Ishikawa (cell line): ENCODE measurements around the gene SPATA9.

Experiments used
- CEBPB ChIP-seq: IDR thresholded peaks from 2 replicates; pipeline ENCODE4 v1.6.1; 2012
- CREB1 ChIP-seq: IDR thresholded peaks from 2 replicates; pipeline ENCODE4 v1.6.1; 2012; ENCODE audit warnings: low read depth
- EGR1 ChIP-seq: IDR thresholded peaks from 2 replicates; pipeline ENCODE4 v1.6.1; 2012
- EP300 ChIP-seq: IDR thresholded peaks from 2 replicates; pipeline ENCODE4 v1.6.1; 2012; ENCODE audit warnings: borderline replicate concordance
- FOXM1 ChIP-seq: IDR thresholded peaks from 2 replicates; pipeline ENCODE4 v1.6.1; 2012; ENCODE audit warnings: low read depth, borderline replicate concordance
- MAX ChIP-seq: IDR thresholded peaks from 2 replicates; pipeline ENCODE4 v1.6.1; 2012
- NFIC ChIP-seq: IDR thresholded peaks from 2 replicates; pipeline ENCODE4 v1.6.1; 2012
- RAD21 ChIP-seq: IDR thresholded peaks from 2 replicates; pipeline ENCODE4 v1.6.1; 2012; ENCODE audit warnings: low read depth
- REST ChIP-seq: IDR thresholded peaks from 2 replicates; pipeline ENCODE4 v1.6.1; 2012; ENCODE audit warnings: low read depth, mild to moderate bottlenecking
- TAF1 ChIP-seq: IDR thresholded peaks from 2 replicates; pipeline ENCODE4 v1.6.1; 2012; ENCODE audit warnings: low read depth, mild to moderate bottlenecking
- TCF12 ChIP-seq: IDR thresholded peaks from 2 replicates; pipeline ENCODE4 v1.6.1; 2012; ENCODE audit warnings: low read depth
- TEAD4 ChIP-seq: IDR thresholded peaks from 2 replicates; pipeline ENCODE4 v1.6.1; 2012
- USF1 ChIP-seq: IDR thresholded peaks from 2 replicates; pipeline ENCODE4 v1.6.1; 2012
- YY1 ChIP-seq: IDR thresholded peaks from 2 replicates; pipeline ENCODE4 v1.6.1; 2012; ENCODE audit warnings: low read depth
- ZBTB7A ChIP-seq: IDR thresholded peaks from 2 replicates; pipeline ENCODE4 v1.6.1; 2012; ENCODE audit warnings: low read depth

SPATA9 gene

GRCh38 chr5:95631991-95632675 lies 50.7 kb downstream of the SPATA9 start:
- TF ChIP-seq TCF12 (no peak), TEAD4 (no peak), FOXM1 (no peak), TAF1 (no peak), MAX (no peak), EGR1 (no peak), ZBTB7A (no peak), REST (no peak), CEBPB (no peak), RAD21 (no peak), YY1 (no peak), CREB1 (no peak)

- TF ChIP-seq NFIC (0 out of 2 replicates have a peak, but pooled peaks have one; percentile 12), FOXM1 (no peak)
These were observed 51.4 kb downstream of the SPATA9 start for GRCh38 chr5:95631255-95631958.

- TF ChIP-seq CREB1, result no peak
- TF ChIP-seq USF1, result peak; percentile 28; the same call in 1 of the 2 replicates
- no peak for TF ChIP-seq FOXM1
- no peak for TF ChIP-seq TCF12
- TF ChIP-seq EGR1, result no peak
These were observed 52.3 kb downstream of the SPATA9 start for GRCh38 chr5:95630394-95630917.

- TF ChIP-seq TAF1 (no peak), NFIC (no peak), EGR1 (no peak), EP300 (no peak)
These were observed 53.9 kb downstream of the SPATA9 start for GRCh38 chr5:95628933-95629332.

GRCh38 chr5:95627971-95628810 lies 54.6 kb downstream of the SPATA9 start:
- no peak for TF ChIP-seq REST
- no peak for TF ChIP-seq CREB1
- no peak for TF ChIP-seq EGR1
- TF ChIP-seq NFIC, result no peak
- TF ChIP-seq YY1, result no peak

GRCh38 chr5:95626701-95627100 lies 56.1 kb downstream of the SPATA9 start:
- TF ChIP-seq NFIC, result no peak
- no peak for TF ChIP-seq USF1
- no peak for TF ChIP-seq CREB1
- no peak for TF ChIP-seq TEAD4
- TF ChIP-seq ZBTB7A, result no peak
- TF ChIP-seq RAD21, result no peak
- no peak for TF ChIP-seq CEBPB
- TF ChIP-seq MAX, result no peak
- no peak for TF ChIP-seq EP300
- TF ChIP-seq TCF12, result no peak
- no peak for TF ChIP-seq FOXM1
- TF ChIP-seq EGR1, result no peak
- TF ChIP-seq TAF1, result no peak
- no peak for TF ChIP-seq YY1
- TF ChIP-seq REST, result no peak
